ENCODE data around the gene CHAT. TPM values are rescaled to one million over a fixed set of nuclear protein-coding genes. Genes with fewer than 3 reads are reported as not detected.

Gene CHAT
- total RNA-seq, 4 donors from 2014 or later: 0.94 to 1.6 TPM; not detected in 2

- TF ChIP-seq POLR2A (IDR thresholded peaks at IDR 0.05) (no peak), CTCF (IDR thresholded peaks at IDR 0.05) (no peak), EP300 (IDR thresholded peaks at IDR 0.05) (no peak), POLR2AphosphoS5 (IDR thresholded peaks at IDR 0.05) (no peak)
- no peak overlapping the region for H3K27ac ChIP-seq
Measured at GRCh38 chr10:49628599-49628998, 14.8 kb downstream of the CHAT start.

GRCh38 chr10:49629431-49629881 lies 15.6 kb downstream of the CHAT start:
- H3K36me3 ChIP-seq: no peaks in the 10 kb centered on the region
- H3K4me3 ChIP-seq: no peak overlapping the region
- no peaks in the 10 kb centered on the region for H3K9me3 ChIP-seq
- no peak for ATAC-seq
- WGBS, 2 donors (ENCODE audit: low coverage in 1 of 2): 57 to 62% methylated on average over 3 to 6 of the region's 9 CpGs
- no peaks in the 10 kb centered on the region for H3K4me1 ChIP-seq
- H3K27me3 ChIP-seq: peaks cover 23% of the 10 kb centered on the region
- no peak for TF ChIP-seq CTCF (IDR thresholded peaks at IDR 0.05)
- TF ChIP-seq POLR2A (IDR thresholded peaks at IDR 0.05): no peak
- no peak for TF ChIP-seq EP300 (IDR thresholded peaks at IDR 0.05)
- TF ChIP-seq POLR2AphosphoS5 (IDR thresholded peaks at IDR 0.05): no peak
- H3K27ac ChIP-seq: no peak overlapping the region

More at GRCh38 chr10:49628599-49628998, 14.8 kb downstream of the CHAT start:
- no peaks in the 10 kb centered on the region for H3K36me3 ChIP-seq
- H3K9me3 ChIP-seq: no peaks in the 10 kb centered on the region
- H3K4me1 ChIP-seq: no peaks in the 10 kb centered on the region
- no peak overlapping the region for H3K4me3 ChIP-seq
- peaks cover 18% of the 10 kb centered on the region for H3K27me3 ChIP-seq
- 73 to 92% methylated on average over 6 to 7 of the region's 8 CpGs for WGBS, 2 donors (ENCODE audit: low coverage in 1 of 2)
- no peak for ATAC-seq

GRCh38 chr10:49631975-49632374 lies 18.1 kb downstream of the CHAT start:
- H3K27ac ChIP-seq: no peak overlapping the region
- no peak overlapping the region for H3K4me3 ChIP-seq
- H3K4me1 ChIP-seq: no peaks in the 10 kb centered on the region
- 89% methylated on average over 5 of the region's 6 CpGs; no CpG with 5 or more reads in 1 of the 2 donors for WGBS, 2 donors (ENCODE audit: low coverage in 1 of 2)
- TF ChIP-seq CTCF (IDR thresholded peaks at IDR 0.05) (no peak), POLR2A (IDR thresholded peaks at IDR 0.05) (no peak), POLR2AphosphoS5 (IDR thresholded peaks at IDR 0.05) (no peak), EP300 (IDR thresholded peaks at IDR 0.05) (no peak)
- no peaks in the 10 kb centered on the region for H3K36me3 ChIP-seq
- ATAC-seq: no peak
- no peaks in the 10 kb centered on the region for H3K9me3 ChIP-seq
- peaks cover 26% of the 10 kb centered on the region for H3K27me3 ChIP-seq

GRCh38 chr10:49632406-49633317 lies 18.8 kb downstream of the CHAT start:
- Histone ChIP-seq H3K27ac (no peak overlapping the region), H3K4me3 (no peak overlapping the region), H3K36me3 (no peaks in the 10 kb centered on the region), H3K27me3 (peaks cover 26% of the 10 kb centered on the region), H3K4me1 (no peaks in the 10 kb centered on the region), H3K9me3 (no peaks in the 10 kb centered on the region)
- WGBS, 2 donors (ENCODE audit: low coverage in 1 of 2): 58% methylated on average over 2 to 4 of the region's 12 CpGs
- no peak for TF ChIP-seq POLR2AphosphoS5 (IDR thresholded peaks at IDR 0.05)
- no peak for TF ChIP-seq EP300 (IDR thresholded peaks at IDR 0.05)
- no peak for TF ChIP-seq CTCF (IDR thresholded peaks at IDR 0.05)
- no peak for TF ChIP-seq POLR2A (IDR thresholded peaks at IDR 0.05)
- ATAC-seq: no peak

Measured in gastroesophageal sphincter (tissue), 4 donors.